HepG2 (cell line): Measurements from ENCODE around the gene SS18L1. TPM values are rescaled to one million over a fixed set of nuclear protein-coding genes. Genes with fewer than 3 reads are reported as not detected.
A peak's percentile ranks its signal among the peaks of the same experiment; 100 is the strongest.

Experiments used
- HES4 ChIP-seq: sonication (generic); formaldehyde crosslinking; IDR thresholded peaks from 2 replicates; pipeline ENCODE4 v1.9.0; 2021; ENCODE audit warnings: mild to moderate bottlenecking, missing genetic modification reagents, borderline replicate concordance
- MAFK ChIP-seq, 2 experiments: IDR thresholded peaks in 1 of 2; conservative IDR thresholded peaks in 1 of 2; 2 replicates each; pipeline ENCODE4 v1.6.1; 2011; ENCODE audit warnings: improper control_type of control experiment in 2 of 2, low read length in 2 of 2
- NCOA2 ChIP-seq: sonication (generic); formaldehyde crosslinking; IDR thresholded peaks from 2 replicates; pipeline ENCODE4 v1.8.0; 2022; ENCODE audit warnings: inconsistent platforms
- SATB2 ChIP-seq: sonication (generic); formaldehyde crosslinking; IDR thresholded peaks from 2 replicates; pipeline ENCODE4 v1.5.0; 2020; ENCODE audit warnings: missing genetic modification reagents
- SNAPC2 ChIP-seq: sonication (generic); formaldehyde crosslinking; IDR thresholded peaks from 2 replicates; pipeline ENCODE4 v1.8.1; 2022; ENCODE audit warnings: mild to moderate bottlenecking, missing genetic modification reagents
- SNAPC4 ChIP-seq: sonication (generic); formaldehyde crosslinking; IDR thresholded peaks from 2 replicates; pipeline ENCODE4 v1.4.0; 2020; ENCODE audit warnings: mild to moderate bottlenecking, missing genetic modification reagents
- TERF1 ChIP-seq: sonication (generic); formaldehyde crosslinking; IDR thresholded peaks from 2 replicates; pipeline ENCODE4 v1.8.0; 2022; ENCODE audit warnings: mild to moderate bottlenecking, missing genetic modification reagents, moderate library complexity
- ZBTB1 ChIP-seq: sonication (generic); formaldehyde crosslinking; IDR thresholded peaks from 2 replicates; pipeline ENCODE4 v1.4.0; 2020; ENCODE audit warnings: missing genetic modification reagents, borderline replicate concordance
- ZNF256 ChIP-seq: sonication (generic); formaldehyde crosslinking; conservative IDR thresholded peaks from 2 replicates; pipeline ENCODE4 v1.4.0; 2020; ENCODE audit warnings: missing genetic modification reagents
- ZNF329 ChIP-seq: sonication (generic); formaldehyde crosslinking; IDR thresholded peaks from 2 replicates; pipeline ENCODE4 v1.9.0; 2021; ENCODE audit warnings: low read depth, mild to moderate bottlenecking, missing genetic modification reagents
- ZNF451 ChIP-seq: sonication (generic); formaldehyde crosslinking; IDR thresholded peaks from 2 replicates; pipeline ENCODE4 v1.5.0; 2020; ENCODE audit warnings: mild to moderate bottlenecking, missing genetic modification reagents
- ZNF547 ChIP-seq: sonication (generic); formaldehyde crosslinking; IDR thresholded peaks from 2 replicates; pipeline ENCODE4 v1.5.1; 2020; ENCODE audit warnings: mild to moderate bottlenecking, missing genetic modification reagents
- ZNF556 ChIP-seq: sonication (generic); formaldehyde crosslinking; IDR thresholded peaks from 2 replicates; pipeline ENCODE4 v1.4.0; 2020; ENCODE audit warnings: mild to moderate bottlenecking, missing genetic modification reagents, borderline replicate concordance
- ZNF674 ChIP-seq: sonication (generic); formaldehyde crosslinking; IDR thresholded peaks from 2 replicates; pipeline ENCODE4 v1.5.0; 2020; ENCODE audit warnings: low read depth, mild to moderate bottlenecking, missing genetic modification reagents
- polyA plus RNA-seq, 8 experiments: library from polyadenylated mRNA; depleted of rRNA in 3 of 8; stranded (reverse) in 7 of 8; unstranded in 1 of 8; fragments of >200 nt; fragmentation: Illumina TruSeq in 4 of 8; extraction: Trizol in 4 of 8; gene quantifications; 2 replicates each; pipeline versions ENCODE4 v1.2.1 to v1.2.3, GENCODE V29; 2011 to 2016; ENCODE audit warnings: low read depth in 4 of 8, missing spikeins in 1 of 8, mixed read lengths in 1 of 8; ENCODE audit not compliant: insufficient read depth in 1 of 8
- total RNA-seq, 5 experiments: library from RNA; depleted of rRNA; stranded (reverse); fragments of >200 nt; fragmentation: Illumina TruSeq; extraction: Trizol; gene quantifications; 2 replicates each; pipeline ENCODE4 v1.2.3, GENCODE V29; 2016; ENCODE audit warnings: low read depth in 1 of 5
- TF ChIP-seq, protein P1 (sequence below): IDR thresholded peaks from 2 replicates; pipeline ENCODE4 v1.6.1; 2016; ENCODE audit warnings: low read depth
- TF ChIP-seq, protein P2 (sequence below): sonication (generic); formaldehyde crosslinking; IDR thresholded peaks from 2 replicates; pipeline ENCODE4 v1.9.0; 2021; ENCODE audit warnings: missing genetic modification reagents, mild to moderate bottlenecking, borderline replicate concordance

SS18L1 gene
- total and polyA plus RNA-seq, 2 of the 13 experiments (the other 11 are each of a cell fraction or from before 2014, with no cell fraction given): 17.8 to 27.6 TPM

DNA sequence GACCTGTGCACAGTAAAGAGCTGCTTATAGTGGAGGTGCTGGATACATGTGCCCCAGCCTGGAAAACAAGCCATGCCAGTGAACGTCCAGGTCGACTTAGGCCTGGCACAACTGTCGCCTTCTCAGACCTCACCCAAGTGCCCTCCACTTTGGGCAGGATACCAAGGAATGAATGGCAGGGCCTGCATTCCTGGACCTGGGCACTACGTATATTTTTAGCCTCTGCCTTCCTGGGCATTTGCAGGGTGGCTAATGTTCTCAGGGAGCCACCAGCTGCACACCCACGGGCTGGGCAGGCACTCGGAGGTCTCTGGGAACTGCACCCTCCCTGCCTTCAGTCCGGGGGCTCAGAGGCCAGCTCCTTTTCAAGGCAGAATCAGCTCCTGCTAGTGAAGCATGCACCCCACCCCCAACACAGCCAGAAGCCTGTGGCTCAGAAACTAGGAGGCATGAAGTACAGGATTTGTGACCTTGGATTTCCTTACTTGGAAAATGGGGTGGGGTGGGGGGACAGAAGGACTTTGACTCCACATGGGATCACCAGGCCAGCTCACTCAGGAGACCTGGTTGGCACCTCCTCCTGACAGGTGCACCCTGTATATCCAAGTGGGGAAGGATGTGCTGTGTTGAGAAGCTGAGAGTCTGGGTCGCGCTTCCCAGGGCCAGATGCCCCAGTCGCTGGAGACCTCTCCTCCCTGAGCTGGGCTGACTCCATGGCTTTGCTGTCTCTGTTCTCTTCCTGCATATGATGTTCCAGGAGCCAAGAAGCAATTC, 23.8 kb upstream of the SS18L1 start (continued):
- TF ChIP-seq, protein P1, sequence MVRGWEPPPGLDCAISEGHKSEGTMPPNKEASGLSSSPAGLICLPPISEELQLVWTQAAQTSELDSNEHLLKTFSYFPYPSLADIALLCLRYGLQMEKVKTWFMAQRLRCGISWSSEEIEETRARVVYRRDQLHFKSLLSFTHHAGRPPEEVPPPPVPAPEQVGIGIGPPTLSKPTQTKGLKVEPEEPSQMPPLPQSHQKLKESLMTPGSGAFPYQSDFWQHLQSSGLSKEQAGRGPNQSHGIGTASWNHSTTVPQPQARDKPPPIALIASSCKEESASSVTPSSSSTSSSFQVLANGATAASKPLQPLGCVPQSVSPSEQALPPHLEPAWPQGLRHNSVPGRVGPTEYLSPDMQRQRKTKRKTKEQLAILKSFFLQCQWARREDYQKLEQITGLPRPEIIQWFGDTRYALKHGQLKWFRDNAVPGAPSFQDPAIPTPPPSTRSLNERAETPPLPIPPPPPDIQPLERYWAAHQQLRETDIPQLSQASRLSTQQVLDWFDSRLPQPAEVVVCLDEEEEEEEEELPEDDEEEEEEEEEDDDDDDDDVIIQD: no peak
- TF ChIP-seq SATB2 (no peak), ZNF451 (no peak), NCOA2 (CRISPR knock-in tag) (peak; percentile 44; the same call in 1 of the 2 replicates), ZNF329 (CRISPR knock-in tag) (no peak), SNAPC2 (CRISPR knock-in tag) (no peak), ZNF674 (CRISPR knock-in tag) (no peak), ZNF256 (CRISPR knock-in tag) (no peak), ZNF556 (CRISPR knock-in tag) (no peak; the same call in 1 of the 2 replicates), ZBTB1 (CRISPR knock-in tag) (no peak), ZNF547 (CRISPR knock-in tag) (peak; percentile 51; the same call in 1 of the 2 replicates), SNAPC4 (CRISPR knock-in tag) (no peak), TERF1 (CRISPR knock-in tag) (no peak), HES4 (CRISPR knock-in tag) (peak; percentile 63; the same call in 1 of the 2 replicates), MAFK (conservative IDR thresholded peaks at IDR 0.05 in 1 of 2, IDR thresholded peaks at IDR 0.05 in 1 of 2; ENCODE audit: low read length in 2 of 2) (no peak)
- TF ChIP-seq, protein P2, sequence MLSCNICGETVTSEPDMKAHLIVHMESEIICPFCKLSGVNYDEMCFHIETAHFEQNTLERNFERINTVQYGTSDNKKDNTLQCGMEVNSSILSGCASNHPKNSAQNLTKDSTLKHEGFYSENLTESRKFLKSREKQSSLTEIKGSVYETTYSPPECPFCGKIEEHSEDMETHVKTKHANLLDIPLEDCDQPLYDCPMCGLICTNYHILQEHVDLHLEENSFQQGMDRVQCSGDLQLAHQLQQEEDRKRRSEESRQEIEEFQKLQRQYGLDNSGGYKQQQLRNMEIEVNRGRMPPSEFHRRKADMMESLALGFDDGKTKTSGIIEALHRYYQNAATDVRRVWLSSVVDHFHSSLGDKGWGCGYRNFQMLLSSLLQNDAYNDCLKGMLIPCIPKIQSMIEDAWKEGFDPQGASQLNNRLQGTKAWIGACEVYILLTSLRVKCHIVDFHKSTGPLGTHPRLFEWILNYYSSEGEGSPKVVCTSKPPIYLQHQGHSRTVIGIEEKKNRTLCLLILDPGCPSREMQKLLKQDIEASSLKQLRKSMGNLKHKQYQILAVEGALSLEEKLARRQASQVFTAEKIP (CRISPR knock-in tag): no peak
- TF ChIP-seq, all 625 proteins: peak for 185
